Neural progenitor cell (in vitro differentiated cells): ENCODE data around the gene PEX6. TPM values are rescaled to one million over a fixed set of nuclear protein-coding genes. Genes with fewer than 3 reads are reported as not detected.

Experiments
- DNase-seq: peaks from one replicate; pipeline ENCODE4 v3.0.0-alpha.2; 2016; ENCODE audit warnings: low spot score
- H2AFZ ChIP-seq: fragments of 200-600 bp; sonication (generic); replicated peaks from 2 replicates; pipeline ENCODE4 v1.6.1; 2016; ENCODE audit warnings: antibody characterized with exemption
- H3F3A ChIP-seq: fragments of 200-600 bp; sonication (generic); 2 replicates; pipeline ENCODE4 v1.6.1; 2016; ENCODE audit warnings: antibody characterized with exemption, low read depth
- H3K27ac ChIP-seq: fragments of 200-600 bp; sonication (generic); 2 replicates; pipeline ENCODE4 v1.5.1; 2016; ENCODE audit warnings: mild to moderate bottlenecking
- H3K27me3 ChIP-seq: fragments of 200-600 bp; sonication (generic); 2 replicates; pipeline ENCODE4 v1.6.1; 2016; ENCODE audit warnings: mild to moderate bottlenecking, moderate library complexity
- H3K36me3 ChIP-seq: fragments of 200-600 bp; sonication (generic); 2 replicates; pipeline ENCODE4 v1.5.1; 2016
- H3K4me1 ChIP-seq: fragments of 200-600 bp; sonication (generic); 2 replicates; pipeline ENCODE4 v1.6.1; 2016; ENCODE audit warnings: mixed run types
- H3K4me2 ChIP-seq: fragments of 200-600 bp; sonication (generic); 2 replicates; pipeline ENCODE4 v1.6.1; 2016
- H3K4me3 ChIP-seq: fragments of 200-600 bp; sonication (generic); 2 replicates; pipeline ENCODE4 v1.5.1; 2016
- H3K79me2 ChIP-seq: fragments of 200-600 bp; sonication (generic); 2 replicates; pipeline ENCODE4 v1.6.1; 2016; ENCODE audit warnings: low read depth
- H3K9ac ChIP-seq: fragments of 200-600 bp; sonication (generic); 2 replicates; pipeline ENCODE4 v1.6.1; 2016
- H3K9me3 ChIP-seq: fragments of 200-600 bp; sonication (generic); 2 replicates; pipeline ENCODE4 v1.5.1; 2016; ENCODE audit warnings: low read depth
- H4K20me1 ChIP-seq: fragments of 200-600 bp; sonication (generic); 2 replicates; pipeline ENCODE4 v1.6.1; 2016; ENCODE audit warnings: low read depth
- H3K27ac Mint-ChIP-seq: 3 replicates; pipeline ENCODE4 v1.8.0; 2021; ENCODE audit warnings: mixed read lengths
- H3K27me3 Mint-ChIP-seq: 2 replicates; pipeline ENCODE4 v1.8.0; 2022; ENCODE audit warnings: low read depth, mild to moderate bottlenecking, inconsistent platforms, moderate library complexity, mixed read lengths; ENCODE audit not compliant: insufficient read depth
- H3K36me3 Mint-ChIP-seq: 3 replicates; pipeline ENCODE4 v1.8.0; 2021; ENCODE audit warnings: mixed read lengths
- H3K4me1 Mint-ChIP-seq: 3 replicates; pipeline ENCODE4 v1.8.0; 2021; ENCODE audit warnings: mixed read lengths
- H3K4me3 Mint-ChIP-seq: 3 replicates; pipeline ENCODE4 v1.8.0; 2021; ENCODE audit warnings: mild to moderate bottlenecking, moderate library complexity, mixed read lengths
- H3K9me3 Mint-ChIP-seq: 3 replicates; pipeline ENCODE4 v1.8.0; 2020; ENCODE audit warnings: mixed read lengths
- EZH2 ChIP-seq: fragments of 200-600 bp; sonication (generic); IDR thresholded peaks from 2 replicates; pipeline ENCODE4 v1.6.1; 2017; ENCODE audit warnings: antibody characterized with exemption, mild to moderate bottlenecking, moderate library complexity
- EZH2phosphoT487 ChIP-seq: fragments of 200-600 bp; sonication (generic); IDR thresholded peaks from 2 replicates; pipeline ENCODE4 v1.6.1; 2017; ENCODE audit warnings: antibody characterized with exemption
- total RNA-seq: library from RNA; depleted of rRNA; stranded (reverse); fragments of >200 nt; gene quantifications from 2 replicates; pipeline ENCODE4 v1.2.3, GENCODE V29; 2015; ENCODE audit warnings: low replicate concordance
- TF ChIP-seq, protein P1 (sequence below): fragments of 200-600 bp; sonication (generic); IDR thresholded peaks from 2 replicates; pipeline ENCODE4 v1.5.1; 2017; ENCODE audit warnings: antibody characterized with exemption, mild to moderate bottlenecking

Gene PEX6
- total RNA-seq, 1 donor from 2014 or later: 11.3 TPM

DNA sequence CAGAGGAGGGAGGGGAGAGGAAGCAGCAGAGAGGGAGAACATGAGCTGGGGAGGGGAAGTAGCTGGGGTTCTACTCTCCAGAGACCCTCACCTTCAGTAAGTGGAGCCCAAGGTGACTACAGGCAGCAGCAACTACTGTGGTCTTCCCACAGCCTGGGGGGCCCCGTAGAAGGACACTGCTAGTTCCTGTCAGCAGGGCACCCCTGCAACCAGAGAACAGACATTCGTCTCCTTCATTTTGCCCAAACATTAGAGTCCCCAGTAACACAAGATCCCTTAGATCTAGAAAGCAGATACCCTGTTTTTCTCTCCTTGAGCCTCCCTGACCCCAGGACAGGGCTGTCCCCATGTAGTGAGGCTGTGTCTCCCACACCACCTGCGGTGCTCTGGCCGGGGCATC lies 10.2 kb downstream of the PEX6 start:
- no peaks in the 10 kb centered on the region for H3K9me3 Mint-ChIP-seq
- no peak overlapping the region for H3K4me2 ChIP-seq
- no peaks in the 10 kb centered on the region for H3K27me3 Mint-ChIP-seq
- no peak for DNase-seq
- H3K9me3 ChIP-seq: no peaks in the 10 kb centered on the region
- peaks cover 6% of the 10 kb centered on the region for H3K36me3 Mint-ChIP-seq
- H2AFZ ChIP-seq: no peak overlapping the region
- H3K27ac ChIP-seq: no peak overlapping the region
- H3K79me2 ChIP-seq: no peaks in the 10 kb centered on the region
- TF ChIP-seq EZH2phosphoT487 (no peak), EZH2 (no peak)
- TF ChIP-seq, protein P1, sequence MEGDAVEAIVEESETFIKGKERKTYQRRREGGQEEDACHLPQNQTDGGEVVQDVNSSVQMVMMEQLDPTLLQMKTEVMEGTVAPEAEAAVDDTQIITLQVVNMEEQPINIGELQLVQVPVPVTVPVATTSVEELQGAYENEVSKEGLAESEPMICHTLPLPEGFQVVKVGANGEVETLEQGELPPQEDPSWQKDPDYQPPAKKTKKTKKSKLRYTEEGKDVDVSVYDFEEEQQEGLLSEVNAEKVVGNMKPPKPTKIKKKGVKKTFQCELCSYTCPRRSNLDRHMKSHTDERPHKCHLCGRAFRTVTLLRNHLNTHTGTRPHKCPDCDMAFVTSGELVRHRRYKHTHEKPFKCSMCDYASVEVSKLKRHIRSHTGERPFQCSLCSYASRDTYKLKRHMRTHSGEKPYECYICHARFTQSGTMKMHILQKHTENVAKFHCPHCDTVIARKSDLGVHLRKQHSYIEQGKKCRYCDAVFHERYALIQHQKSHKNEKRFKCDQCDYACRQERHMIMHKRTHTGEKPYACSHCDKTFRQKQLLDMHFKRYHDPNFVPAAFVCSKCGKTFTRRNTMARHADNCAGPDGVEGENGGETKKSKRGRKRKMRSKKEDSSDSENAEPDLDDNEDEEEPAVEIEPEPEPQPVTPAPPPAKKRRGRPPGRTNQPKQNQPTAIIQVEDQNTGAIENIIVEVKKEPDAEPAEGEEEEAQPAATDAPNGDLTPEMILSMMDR: no peak
- H3K27ac Mint-ChIP-seq: no peak overlapping the region
- H3K36me3 ChIP-seq: no peaks in the 10 kb centered on the region
- H3K4me1 Mint-ChIP-seq: peaks cover 3% of the 10 kb centered on the region
- H3F3A ChIP-seq: no peaks in the 10 kb centered on the region
- no peaks in the 10 kb centered on the region for H3K27me3 ChIP-seq
- peaks cover 4% of the 10 kb centered on the region for H3K4me1 ChIP-seq
- H4K20me1 ChIP-seq: no peaks in the 10 kb centered on the region
- H3K9ac ChIP-seq: no peak overlapping the region
- H3K4me3 Mint-ChIP-seq: no peak overlapping the region
- no peak overlapping the region for H3K4me3 ChIP-seq

DNA sequence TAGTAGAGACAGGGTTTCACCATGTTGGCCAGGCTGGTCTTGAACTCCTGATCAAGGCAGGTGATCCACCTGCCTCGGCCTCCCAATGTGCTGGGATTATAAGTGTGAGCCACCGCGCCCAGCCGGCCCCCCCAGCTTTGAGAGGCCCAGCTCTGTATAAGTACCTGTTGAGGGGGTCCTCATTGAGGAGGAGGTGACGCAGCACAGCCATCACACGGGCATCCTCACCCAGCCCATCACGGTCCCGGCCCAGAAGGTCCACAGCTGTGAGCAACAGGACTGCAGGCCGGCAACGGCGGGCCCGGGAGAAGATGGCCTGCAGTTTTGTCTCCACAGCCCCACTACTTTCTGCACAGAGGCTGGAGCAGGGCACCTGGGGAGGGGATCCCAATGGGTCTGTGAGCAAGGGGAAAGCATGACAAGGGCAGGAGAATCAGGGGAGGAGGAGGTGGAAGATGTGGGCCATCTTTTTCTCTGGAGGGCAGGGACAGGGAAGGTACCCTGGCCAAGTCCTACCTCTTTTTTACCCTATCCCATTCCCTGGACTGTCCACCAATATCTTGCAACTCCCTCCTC lies 10.8 kb downstream of the PEX6 start:
- peaks cover 4% of the 10 kb centered on the region for H3K36me3 Mint-ChIP-seq
- H3K36me3 ChIP-seq: no peaks in the 10 kb centered on the region

DNA sequence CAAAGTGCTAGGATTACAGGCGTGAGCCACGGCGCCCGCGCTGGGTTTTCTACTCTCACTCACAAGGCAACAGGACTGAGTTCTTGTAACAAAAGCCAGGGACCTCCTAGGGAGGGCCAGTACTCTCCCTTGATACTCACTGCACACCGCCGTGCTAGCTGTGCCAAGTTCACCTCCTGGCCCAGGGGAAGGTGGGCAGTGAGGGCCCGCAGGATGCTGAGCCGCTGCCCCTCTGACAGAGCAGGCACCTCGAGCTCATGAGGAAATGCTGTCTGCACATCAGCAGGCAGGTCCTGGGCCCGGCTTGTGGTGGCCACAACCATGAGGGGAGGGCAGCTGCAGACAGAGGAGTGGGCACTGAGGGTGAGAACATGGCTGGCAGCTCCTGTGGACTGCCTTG lies 11.8 kb downstream of the PEX6 start:
- Histone ChIP-seq H3K27ac (no peak overlapping the region), H3K79me2 (no peaks in the 10 kb centered on the region), H3K36me3 (no peaks in the 10 kb centered on the region), H2AFZ (no peak overlapping the region), H3K4me3 (no peak overlapping the region), H3K9ac (no peak overlapping the region), H3F3A (peaks cover 3% of the 10 kb centered on the region), H3K27me3 (no peaks in the 10 kb centered on the region), H3K4me1 (peaks cover 4% of the 10 kb centered on the region), H3K4me2 (no peak overlapping the region), H4K20me1 (no peaks in the 10 kb centered on the region), H3K9me3 (no peaks in the 10 kb centered on the region)
- Mint-ChIP-seq H3K27ac (no peak overlapping the region), H3K4me3 (no peak overlapping the region), H3K4me1 (peaks cover 3% of the 10 kb centered on the region), H3K36me3 (peaks cover 4% of the 10 kb centered on the region), H3K9me3 (no peaks in the 10 kb centered on the region), H3K27me3 (peaks cover under 1% of the 10 kb centered on the region)
- TF ChIP-seq, protein P1: no peak
- TF ChIP-seq EZH2: no peak
- no peak for DNase-seq

More for the DNA sequence above, 10.8 kb downstream of the PEX6 start:
- Histone ChIP-seq H3K79me2 (no peaks in the 10 kb centered on the region), H3K4me2 (no peak overlapping the region), H3K27ac (no peak overlapping the region), H4K20me1 (no peaks in the 10 kb centered on the region), H3K4me3 (no peak overlapping the region), H3K9ac (no peak overlapping the region), H3F3A (no peaks in the 10 kb centered on the region), H2AFZ (no peak overlapping the region), H3K9me3 (no peaks in the 10 kb centered on the region), H3K4me1 (peaks cover 4% of the 10 kb centered on the region), H3K27me3 (no peaks in the 10 kb centered on the region)
- no peaks in the 10 kb centered on the region for H3K27me3 Mint-ChIP-seq
- H3K9me3 Mint-ChIP-seq: no peaks in the 10 kb centered on the region
- peaks cover 3% of the 10 kb centered on the region for H3K4me1 Mint-ChIP-seq
- DNase-seq: no peak
- TF ChIP-seq, protein P1: no peak
- TF ChIP-seq EZH2phosphoT487 (no peak), EZH2 (no peak)
- H3K4me3 Mint-ChIP-seq: no peak overlapping the region
- H3K27ac Mint-ChIP-seq: no peak overlapping the region
